Measurements from ENCODE around the gene JAG2.

The JAG2 gene

DNA sequence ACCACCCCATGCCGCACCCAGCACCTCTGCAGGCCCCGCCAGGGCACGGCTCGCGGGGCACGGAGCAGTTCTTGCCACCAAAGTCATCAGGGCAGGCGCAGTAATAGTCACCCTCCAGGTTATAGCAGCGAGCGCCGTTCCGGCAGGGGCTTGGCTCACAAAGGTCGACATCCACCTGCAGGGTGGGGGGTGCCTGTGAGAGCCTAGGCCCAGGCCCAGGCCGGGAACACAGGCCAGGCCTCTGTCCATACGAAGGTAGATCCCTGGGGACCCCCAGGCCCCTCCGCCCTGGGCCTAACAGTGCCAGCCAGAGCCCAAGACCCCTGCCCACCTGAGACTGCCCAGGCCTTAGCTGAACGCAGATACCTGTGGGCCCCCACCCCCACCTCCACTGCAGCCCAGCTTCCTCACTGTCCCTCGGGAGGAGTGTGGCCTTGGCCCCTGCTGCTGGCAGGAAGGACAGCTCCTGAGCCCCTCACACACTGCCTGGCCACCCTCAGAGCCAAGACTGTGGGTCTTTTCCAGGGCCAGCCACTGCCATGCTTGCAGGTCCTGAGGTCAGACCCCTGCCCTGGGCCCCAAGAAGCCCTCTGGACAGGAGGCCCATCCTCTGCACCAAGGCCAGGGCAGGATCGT lies 19.3 kb downstream of the JAG2 start:
- DNase-seq: no peak

DNA sequence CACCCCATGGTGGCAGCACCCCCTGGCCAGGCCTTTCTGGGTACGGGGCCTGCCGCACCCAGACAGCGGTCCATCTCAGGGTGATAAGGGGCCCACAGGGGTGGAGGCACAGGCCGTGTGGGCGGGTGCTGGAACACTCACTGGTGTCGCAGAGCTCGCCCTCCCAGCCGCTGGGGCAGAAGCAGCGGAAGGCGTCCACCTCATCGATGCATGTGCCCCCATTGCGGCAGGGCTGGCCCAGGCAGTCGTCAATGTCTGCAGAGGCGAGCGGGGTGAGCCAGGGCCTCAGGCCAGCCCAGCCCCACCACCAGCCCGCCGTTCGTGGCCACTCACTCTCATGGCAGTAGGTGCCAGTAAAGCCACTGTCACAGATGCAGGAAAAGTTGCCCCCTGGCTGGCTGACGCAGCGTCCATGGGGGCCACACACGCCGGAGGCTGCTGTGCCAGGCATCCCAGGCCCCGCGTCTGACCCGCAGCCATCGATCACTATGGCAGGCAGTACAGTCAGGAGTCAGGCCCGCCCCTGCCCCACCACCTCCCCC lies 19.9 kb downstream of the JAG2 start:
- no peak for DNase-seq

DNA sequence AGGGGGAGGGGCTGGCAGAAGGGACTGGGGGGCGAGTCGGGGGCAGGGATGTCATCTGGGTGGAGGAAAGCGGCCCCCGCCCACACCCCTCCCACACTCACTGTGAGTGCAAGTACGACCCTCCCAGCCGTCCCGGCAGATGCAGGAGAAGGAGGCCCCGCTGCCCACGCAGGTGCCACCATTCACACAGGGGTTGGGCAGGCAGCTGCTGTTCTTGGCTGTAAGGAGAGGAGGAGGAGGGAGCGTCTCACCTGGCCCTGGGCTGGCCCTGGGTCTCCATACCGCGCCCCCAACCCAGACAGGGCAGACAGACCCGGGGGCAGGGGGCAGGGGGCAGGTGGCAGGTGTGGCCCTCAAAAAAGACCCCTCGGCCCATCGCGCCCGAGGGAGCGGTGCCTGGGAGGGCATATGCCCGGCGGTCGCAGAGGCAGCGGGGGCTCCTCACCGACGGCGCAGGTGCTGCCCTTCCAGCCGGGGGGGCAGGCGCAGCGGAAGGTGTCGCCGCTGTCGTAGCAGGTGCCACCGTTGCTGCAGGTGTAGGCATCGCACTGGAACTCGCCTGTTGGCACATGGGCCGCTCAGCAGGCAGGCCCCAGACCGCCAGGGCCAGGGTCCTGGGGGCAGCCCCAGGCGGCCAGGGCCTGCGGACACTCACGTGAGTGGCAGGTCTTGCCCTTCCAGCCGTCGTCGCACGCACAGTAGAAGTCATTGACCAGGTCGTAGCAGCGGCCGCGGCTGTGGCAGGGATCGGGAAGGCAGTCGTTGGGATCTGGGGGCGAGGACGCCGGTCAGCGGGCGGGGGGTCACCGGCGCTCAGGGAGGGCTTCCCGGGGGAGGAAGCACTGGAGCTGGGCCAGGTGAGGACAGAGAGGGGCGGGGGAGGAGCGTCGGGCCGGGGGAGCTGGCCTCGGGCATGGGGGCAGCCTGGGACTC lies 20.6 kb downstream of the JAG2 start:
- no peak for DNase-seq

DNA sequence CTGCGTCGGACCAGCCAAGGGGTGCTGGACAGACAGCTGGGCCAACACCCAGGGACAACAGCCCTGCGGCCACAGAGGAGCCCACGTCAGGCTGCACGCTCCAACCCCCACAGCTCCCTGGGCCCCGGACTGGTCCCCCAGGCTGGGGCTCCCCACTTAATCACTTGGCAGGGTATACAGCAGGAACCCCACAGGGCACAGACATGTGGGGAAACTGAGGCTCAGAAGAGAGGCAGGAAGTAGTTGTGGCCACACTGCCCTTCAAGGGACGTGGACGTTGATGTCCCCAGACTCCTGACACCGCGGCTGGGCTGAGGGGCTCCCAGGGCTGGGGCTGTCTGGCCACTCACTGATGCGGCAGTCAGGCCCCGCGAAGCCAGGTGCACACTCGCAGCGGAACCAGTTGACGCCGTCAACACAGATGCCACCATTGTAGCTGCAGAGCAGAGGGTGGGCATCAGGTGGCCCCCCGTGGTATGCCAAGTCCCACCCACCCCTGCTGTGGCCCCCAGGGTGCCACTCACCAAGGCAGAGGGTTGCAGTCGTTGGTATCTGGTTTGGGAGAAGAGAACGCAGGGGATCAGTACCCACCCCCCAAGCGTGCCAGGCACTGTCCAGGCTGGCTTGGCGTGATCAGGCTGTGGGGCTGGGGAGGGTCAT lies 21.5 kb downstream of the JAG2 start:
- DNase-seq: no peak

DNA sequence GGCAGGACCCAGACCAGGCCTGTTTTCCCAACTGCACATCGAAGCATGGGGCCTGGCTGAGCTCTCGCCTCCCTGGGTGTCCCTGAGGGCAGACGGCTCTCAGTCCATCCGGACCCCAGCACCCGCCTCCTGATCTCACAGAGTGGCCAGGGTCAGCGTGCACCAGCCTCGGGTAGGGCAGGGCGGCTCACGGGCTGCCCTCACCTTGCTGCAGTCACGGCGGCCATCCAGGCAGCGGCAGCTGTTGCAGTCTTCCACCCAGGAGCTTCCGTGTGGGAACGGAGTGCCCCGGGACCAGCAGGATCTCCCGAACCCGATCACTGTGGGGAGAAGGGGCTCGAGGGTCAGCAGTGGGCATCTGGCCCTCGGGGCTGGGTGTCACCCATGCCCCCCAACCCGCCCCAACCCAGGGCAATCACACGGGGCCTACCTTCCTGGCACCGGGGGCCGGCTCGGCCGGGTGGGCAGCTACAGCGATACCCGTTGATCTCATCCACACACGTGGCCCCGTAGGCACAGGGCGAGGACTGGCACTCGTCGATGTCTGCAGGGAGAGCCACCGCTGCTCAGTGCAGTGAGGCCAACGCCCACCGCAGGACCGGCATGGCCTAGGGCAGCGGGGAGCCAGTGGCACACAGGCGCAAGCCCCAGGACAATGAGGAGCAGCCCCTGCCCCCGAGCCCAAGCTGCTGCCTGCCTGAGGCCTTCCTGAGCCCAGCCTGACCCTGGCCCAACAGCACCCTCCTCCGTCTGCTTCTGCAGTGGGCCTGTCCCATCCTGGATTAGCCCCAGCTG lies 22.2 kb downstream of the JAG2 start:
- no peak for DNase-seq

DNA sequence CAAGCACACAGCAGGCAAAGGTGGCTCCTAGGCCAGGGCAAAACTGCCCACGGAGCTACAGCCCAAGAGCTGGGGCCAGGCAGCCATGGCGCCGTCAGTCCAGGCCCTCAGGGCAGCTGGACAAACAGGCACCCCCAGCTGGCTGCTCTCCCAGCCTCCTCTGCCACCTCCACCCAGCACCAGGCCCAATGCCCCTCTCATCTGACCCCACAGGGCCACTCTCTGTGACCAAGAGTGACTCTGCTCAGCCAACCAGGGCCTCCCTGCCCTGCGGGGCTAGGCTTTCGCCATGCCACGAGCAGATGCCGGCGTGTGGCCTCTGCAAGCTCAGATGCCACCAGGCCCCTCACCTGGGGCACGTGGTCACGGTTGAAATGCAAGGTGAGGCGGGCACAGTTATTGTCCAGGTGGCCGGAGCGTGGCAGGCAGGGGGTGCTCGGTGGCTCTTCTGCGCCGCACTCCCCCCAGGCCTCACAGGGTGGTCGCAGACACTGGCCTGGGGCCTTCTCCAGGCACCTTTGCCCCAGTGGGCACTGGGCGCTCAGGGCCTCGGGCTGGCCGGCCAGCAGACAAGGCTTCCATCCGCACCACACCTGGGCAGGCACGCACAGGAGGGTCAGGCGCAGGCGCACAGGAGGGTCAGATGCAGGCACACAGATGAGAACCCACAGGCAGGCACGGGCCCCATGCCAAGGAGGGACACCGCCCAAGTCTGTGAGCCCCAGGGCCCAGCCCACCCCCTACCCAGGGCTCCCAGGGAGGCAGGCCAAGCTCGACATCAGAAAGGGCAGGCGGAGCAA lies 23.0 kb downstream of the JAG2 start:
- no peak for DNase-seq

DNA sequence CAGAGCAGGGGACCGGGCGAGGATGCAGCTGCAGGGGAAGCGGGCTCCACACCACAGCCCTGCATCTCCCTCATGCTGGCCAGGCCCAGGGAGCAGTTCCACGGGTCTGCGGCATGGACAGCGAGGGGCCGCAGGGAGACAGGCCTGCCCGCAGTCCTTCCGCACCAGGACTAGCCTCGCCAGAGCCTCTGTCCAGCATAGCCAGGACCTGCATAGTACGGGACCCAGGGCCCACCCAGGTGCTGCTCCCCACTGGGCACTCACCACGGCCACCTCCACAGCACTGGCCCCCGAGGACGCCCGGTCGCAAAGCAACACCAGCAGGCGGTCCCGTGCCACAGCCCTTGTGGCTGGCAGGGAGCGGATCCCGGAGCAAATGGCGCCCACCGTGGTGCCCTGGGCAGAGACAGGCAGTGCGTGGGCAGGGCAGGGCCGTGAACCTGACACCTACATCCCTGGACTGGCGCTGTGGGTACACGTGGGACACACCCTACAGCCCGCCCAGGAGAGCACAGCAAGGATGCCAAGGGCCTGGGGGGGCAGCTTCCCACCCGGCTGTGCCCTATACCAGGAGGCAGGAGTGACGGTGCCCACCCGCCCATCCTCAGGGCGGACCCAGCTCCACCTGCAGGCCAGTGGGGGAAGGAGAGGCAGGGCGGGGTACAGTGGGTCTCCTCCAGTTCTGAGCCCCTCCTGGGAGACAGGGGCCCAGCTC lies 23.8 kb downstream of the JAG2 start:
- no peak for DNase-seq

DNA sequence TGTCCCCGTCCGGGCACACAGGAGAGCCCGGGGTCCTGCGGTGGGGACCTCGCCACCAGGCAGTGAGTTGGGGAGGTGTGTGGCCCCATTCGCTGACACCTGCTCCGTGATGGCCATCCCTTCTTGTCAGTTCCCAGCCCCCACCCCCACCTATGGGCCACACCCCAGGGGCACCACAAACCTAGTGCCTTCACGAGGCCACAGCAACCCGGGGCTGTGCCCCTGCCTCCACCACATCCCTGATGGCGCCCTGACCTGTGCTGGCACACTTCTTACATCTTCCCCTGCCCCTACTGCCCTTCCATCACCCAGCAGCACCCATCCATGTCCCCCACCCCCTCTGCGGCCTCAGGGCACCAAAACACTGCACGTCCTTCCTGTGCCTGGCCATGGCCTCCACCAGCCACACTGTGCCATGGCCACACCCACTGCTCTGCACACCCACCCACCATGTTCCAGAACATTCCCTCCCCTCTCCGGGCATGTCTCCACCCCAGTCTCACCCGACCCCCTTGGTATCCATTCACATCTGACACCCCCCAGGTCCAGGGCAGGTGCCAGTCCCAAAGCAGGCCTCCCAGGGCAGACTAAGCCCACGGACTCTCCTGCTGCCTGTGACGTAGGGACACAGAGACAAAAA lies 24.4 kb downstream of the JAG2 start:
- DNase-seq: no peak

DNA sequence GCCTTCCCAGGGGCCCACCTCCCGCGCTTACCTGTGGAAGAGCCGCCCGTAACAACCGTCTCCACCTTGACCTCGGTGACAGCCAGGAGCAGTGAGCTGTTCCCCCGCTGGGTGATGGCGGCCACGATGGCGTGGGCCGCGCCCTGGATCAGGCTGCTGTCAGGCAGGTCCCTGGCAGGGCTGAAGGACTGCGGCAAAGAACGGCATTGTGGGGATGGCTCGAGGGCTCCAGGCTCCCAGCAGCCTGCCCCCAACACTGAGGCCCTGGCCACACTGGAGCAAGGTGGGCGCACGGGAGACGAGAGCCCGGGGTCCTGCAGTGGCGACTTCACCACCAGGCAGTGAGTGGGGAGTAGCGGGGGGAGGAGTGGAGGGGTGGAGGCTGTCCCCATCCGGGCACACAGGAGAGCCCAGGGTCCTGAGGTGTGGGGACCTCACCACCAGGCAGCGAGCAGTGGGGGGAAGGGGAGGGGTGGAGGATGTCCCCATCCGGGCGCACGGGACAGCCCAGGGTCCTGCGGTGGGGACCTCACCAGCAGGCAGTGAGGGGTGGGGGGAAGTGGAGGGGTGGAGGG lies 25.0 kb downstream of the JAG2 start:
- DNase-seq: no peak

DNA sequence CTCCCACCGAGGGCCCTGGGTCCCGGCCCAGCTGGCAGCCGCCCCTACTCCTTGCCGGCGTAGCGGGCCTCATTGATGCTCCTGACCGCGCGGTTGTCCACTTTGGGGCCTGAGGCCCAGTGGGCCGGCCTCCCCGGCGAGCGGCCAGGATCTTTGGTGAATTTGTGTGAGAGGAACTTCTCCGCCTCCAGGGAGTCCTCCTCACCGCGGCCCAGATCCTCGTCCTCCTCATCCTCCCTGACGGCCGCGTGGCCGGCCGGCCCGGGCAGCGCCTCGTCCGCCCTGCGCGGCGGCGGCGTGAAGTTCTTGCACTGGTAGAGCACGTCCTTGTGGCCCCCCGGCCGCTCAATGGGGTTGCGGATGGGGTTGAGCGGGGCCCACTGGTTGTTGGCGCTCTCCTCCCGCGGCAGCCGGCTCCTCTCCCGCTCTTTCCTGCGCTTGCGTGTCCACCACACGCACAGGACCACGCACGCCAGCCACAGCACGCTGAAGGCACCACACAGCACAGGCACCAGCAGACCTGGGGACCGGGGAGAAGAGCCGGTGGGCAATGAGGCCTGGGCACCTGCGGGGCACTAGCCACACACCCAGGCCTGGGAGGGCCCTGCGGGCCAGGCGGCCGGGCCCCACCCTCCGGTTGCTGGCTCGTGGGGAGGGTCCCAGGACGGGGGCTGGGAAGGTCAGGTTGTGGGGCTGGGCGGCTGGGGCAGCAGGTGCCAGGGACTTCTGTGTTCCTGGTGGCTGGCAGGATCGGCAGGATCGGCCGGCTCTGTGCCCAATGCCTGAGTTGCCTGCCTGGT lies 25.7 kb downstream of the JAG2 start:
- DNase-seq: no peak

DNA sequence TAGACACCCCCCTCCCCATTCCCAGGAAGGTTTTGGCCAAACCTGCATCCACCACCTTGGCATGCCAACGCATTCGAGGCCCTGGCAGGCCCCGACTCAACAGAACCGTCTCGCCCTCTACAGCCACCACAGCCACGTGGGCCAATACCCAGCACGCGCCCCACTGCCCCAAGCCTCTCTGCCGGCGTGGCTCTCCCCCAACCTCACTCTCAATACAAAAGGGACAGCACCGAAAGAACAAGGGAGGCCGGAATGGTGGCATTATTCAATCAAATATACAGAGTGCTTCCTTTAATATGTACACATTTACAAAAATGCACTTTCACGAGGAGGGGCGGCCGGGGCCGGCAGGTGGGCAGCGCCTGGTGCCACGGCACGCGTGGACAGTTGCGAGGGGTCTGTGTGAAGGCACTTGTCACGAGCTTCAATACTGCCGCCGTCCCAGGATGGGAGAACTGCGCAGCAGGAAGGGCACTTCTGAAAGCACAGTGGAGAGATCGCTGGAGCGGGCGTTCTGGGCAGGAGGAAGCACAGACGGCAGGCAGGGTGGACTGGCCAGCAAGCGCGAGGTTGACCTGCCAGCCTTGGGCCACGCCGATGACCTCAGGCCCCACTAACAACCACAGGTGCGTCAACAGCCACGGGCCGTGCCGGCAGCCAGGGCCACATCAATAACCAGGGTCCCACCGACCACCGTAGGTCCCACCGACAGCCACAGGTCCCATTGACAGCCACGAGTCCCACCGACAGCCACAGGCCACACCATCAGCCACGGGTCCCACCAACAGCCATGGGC lies 26.9 kb downstream of the JAG2 start:
- DNase-seq: no peak

DNA sequence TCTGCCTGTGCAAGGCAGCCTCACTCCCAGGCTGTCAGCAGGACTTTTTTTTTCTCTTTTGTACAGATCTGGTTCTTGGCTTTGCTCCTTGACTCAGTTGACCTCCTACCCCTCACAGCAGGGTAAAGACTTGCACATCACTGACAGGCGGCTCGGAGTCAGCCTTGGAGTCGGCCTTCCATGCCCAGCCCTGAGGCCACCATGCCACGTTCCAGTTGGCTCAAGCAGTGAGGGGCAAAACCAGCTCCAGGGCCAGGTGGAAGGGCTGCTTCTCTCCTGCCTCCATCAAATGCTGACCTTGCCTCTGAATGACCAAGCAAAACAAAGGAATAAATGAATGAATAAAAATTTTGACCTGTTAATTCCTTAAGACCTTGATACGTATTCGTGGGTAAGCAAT lies 27.6 kb downstream of the JAG2 start:
- no peak for DNase-seq

DNA sequence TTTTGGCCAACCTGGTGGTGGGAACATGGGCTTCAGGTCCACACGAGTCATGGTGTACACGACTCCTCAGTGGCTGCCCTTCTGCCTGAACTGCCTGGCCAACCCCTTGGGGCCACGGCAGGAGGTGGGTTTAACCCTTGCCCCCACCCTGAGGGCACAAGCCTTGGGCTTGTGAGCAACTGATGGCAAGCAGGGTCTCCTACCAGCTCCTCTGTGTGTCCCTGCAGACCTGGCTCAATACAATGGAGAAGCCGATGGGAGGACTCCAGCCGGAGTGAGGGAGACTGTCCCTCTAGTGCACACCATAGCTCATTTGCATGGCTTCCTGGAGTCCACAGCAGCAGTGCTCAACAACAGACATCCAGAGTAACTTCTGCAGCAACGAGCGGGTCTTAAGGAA lies 28.0 kb downstream of the JAG2 start:
- no peak for DNase-seq

DNA sequence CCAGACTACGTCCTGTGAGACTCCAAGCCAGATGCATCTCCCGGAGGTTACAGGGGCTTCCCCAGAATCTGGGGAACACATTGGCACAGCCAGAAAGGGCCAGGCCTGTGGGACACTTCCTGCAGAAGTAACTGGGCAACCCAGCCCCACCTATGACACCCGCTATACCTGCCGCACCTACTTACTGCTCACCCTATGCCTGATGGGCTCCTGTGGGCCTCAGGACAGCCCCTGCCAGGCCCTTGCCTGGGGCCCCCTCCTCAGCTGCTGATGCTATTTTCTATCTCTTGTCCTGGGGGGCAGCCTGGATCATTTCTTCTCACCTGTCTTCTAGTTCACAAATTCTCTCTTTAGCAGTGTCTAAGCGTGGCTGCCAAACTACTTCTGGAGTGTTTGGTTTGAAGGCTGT lies 28.7 kb downstream of the JAG2 start:
- no peak for DNase-seq

DNA sequence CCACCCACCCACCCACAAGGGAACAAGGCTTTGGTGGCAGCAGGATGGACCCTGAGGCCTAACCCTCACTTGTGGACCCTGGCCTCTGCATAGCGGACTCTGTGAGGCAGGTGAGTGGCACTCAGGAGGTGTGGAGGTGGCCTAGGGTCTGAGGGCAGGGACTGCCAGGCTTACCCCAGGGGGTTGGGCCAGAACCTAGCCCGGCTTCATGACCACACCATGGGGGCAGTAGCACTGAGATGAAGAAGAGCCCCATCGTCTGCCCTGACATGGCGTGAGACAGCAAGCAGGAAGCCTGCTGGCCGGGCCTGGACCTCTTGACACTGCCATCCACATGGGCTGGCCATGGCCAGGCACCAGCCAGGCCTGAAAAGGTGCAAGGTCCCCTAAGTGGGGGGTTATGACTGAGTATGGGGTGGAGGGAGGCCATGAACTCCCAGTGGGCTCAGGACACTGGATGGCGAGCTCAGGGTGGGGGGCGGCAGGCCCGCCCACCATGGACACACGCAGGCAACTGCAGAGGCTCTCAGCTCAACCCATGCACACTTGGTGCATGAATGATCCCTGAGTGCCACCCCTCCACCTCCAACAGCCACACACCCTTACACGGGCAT lies 29.3 kb downstream of the JAG2 start:
- no peak for DNase-seq

DNA sequence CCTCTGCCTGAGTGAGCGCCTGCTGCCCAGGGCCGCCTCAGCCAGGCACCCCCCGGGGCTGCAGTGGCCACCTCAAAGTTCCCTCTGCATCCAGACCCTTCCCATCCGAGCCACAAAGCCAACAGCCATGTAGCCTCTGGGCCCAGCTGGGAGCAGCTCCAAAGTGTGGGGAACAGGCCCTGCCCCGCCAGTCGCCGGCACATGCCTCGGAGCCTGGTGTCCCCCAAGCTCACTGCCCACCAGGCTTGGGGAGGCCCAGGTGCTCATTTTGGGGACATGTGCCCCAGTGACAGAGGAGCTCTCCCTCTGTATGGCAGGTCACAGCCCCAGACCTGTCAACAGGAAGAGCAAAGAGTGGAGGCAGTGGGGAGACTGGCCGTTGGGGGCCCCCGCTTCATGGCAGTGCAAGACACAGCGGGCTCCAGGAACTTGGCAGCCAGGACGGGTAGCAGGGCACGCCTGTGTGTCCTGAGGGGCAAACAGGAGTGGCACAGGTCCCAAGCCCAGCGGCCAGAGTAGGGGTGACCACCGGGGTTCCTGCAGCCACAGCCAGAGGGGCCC lies 29.9 kb downstream of the JAG2 start:
- no peak for DNase-seq

DNA sequence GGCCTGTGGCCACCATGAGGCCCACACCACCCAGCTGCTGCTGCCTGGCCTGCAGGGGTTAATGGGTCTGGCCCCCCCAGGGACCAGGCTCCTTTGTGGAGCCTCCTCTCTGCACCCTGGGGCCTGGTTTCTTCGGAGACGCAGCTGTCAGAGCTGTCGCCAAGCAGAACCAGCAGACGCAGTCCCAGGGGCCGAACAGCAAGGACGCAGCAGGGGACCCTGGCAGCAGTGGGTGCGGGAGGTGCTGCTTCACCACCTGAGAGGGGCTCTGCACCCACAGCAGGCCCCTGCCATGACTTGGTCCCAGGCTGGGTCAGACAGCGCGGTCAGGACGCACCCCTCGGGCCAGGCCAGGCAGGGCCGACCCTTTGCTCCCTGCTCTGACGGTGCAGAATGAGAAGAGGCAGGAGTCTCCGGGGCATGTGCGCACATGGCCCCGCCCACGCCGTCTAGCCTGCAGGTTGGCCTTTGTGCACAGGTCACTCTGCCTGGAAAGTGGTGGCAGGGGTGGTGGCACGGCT lies 30.5 kb downstream of the JAG2 start:
- peak; percentile 39 for DNase-seq
